GM12874 (cell line): Measurements from ENCODE around the gene UBL5.

ENCODE experiments used
- TF ChIP-seq, protein P1 (sequence below): IDR thresholded peaks from 2 replicates; pipeline ENCODE4 v1.5.1; 2011; ENCODE audit warnings: low read depth, mild to moderate bottlenecking, control low read depth, low read length, moderate library complexity; ENCODE audit not compliant: insufficient read depth

The UBL5 gene

GRCh38 chr19:9877780-9878510 lies 50.2 kb downstream of the UBL5 start:
- TF ChIP-seq, protein P1, sequence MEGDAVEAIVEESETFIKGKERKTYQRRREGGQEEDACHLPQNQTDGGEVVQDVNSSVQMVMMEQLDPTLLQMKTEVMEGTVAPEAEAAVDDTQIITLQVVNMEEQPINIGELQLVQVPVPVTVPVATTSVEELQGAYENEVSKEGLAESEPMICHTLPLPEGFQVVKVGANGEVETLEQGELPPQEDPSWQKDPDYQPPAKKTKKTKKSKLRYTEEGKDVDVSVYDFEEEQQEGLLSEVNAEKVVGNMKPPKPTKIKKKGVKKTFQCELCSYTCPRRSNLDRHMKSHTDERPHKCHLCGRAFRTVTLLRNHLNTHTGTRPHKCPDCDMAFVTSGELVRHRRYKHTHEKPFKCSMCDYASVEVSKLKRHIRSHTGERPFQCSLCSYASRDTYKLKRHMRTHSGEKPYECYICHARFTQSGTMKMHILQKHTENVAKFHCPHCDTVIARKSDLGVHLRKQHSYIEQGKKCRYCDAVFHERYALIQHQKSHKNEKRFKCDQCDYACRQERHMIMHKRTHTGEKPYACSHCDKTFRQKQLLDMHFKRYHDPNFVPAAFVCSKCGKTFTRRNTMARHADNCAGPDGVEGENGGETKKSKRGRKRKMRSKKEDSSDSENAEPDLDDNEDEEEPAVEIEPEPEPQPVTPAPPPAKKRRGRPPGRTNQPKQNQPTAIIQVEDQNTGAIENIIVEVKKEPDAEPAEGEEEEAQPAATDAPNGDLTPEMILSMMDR: no peak

DNA sequence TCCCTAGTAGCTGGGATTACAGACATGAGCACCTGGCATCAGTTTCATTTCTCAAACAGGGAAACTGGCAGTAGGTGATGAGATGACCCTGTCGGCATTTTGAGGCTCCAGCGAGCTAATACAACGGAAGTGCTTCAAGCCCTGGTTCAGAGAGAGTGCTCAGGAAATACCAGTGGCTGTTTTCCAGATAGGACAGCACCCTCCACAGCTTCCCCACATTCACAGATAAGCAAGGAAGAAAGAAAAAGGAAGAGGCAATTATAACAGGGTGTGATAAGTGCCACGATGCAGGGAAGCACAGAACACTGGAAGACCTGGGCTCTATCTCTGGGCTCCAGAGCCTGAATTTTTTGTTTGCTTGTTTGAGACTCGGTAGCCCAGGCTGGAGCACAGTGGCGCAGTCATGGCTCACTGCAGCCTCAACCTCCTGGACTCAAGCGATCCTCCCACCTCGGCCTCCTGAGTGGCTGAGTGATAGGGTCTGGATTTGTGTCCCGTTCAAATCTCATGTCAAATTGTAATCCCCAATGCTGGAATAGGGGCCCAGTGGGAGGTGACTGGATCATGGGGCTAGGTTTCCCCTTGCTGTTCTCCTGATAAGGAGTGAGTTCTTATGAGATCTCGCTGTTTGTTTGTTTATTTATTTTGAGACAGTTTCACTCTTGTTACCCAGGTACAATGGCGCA lies 50.9 kb downstream of the UBL5 start:
- TF ChIP-seq, protein P1: no peak
